Astrocyte of the cerebellum (primary cell): Measurements from ENCODE around the gene ATP11C.

ENCODE experiments used
- DNase-seq: peaks from one replicate; pipeline ENCODE4 v3.0.0-alpha.2; 2011; ENCODE audit warnings: low read depth
- H3K4me3 ChIP-seq: 2 replicates; pipeline ENCODE4 v1.5.1; 2011; ENCODE audit warnings: mild to moderate bottlenecking, low read depth, low read length, moderate library complexity
- in situ Hi-C: cut with HindIII; loops from 2 replicates; pipeline ENCODE4 v1.10.0; 2017; ENCODE audit warnings: low sequenced_read_pairs
- TF ChIP-seq, protein P1 (sequence below): IDR thresholded peaks from 2 replicates; pipeline ENCODE4 v1.5.1; 2012; ENCODE audit warnings: low read length, low read depth, moderate library complexity, mild to moderate bottlenecking; ENCODE audit errors: missing control alignments

Gene ATP11C

DNA sequence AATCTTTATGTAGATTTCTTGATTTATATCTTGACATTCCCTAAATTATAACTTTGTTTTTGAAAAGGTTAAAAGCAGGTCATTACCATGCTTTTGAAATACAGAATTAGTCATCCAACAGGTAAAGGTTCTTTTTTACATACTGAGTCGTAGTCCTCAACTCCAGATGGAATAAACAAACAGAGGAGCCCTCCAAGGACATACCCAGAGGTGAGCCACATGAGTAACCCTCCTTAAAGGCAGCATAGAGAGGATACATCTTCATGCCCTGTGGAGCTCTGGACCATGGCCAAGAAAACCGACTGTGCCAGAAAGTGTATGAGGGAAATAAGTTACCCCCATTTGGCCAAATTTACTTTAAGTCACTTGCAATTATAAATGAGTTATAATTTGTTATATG lies 129.6 kb downstream of the ATP11C start:
- H3K4me3 ChIP-seq, result no peak overlapping the region
- in situ Hi-C loops, result no loop called here
- no peak for DNase-seq
- TF ChIP-seq, protein P1, sequence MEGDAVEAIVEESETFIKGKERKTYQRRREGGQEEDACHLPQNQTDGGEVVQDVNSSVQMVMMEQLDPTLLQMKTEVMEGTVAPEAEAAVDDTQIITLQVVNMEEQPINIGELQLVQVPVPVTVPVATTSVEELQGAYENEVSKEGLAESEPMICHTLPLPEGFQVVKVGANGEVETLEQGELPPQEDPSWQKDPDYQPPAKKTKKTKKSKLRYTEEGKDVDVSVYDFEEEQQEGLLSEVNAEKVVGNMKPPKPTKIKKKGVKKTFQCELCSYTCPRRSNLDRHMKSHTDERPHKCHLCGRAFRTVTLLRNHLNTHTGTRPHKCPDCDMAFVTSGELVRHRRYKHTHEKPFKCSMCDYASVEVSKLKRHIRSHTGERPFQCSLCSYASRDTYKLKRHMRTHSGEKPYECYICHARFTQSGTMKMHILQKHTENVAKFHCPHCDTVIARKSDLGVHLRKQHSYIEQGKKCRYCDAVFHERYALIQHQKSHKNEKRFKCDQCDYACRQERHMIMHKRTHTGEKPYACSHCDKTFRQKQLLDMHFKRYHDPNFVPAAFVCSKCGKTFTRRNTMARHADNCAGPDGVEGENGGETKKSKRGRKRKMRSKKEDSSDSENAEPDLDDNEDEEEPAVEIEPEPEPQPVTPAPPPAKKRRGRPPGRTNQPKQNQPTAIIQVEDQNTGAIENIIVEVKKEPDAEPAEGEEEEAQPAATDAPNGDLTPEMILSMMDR, result no peak

DNA sequence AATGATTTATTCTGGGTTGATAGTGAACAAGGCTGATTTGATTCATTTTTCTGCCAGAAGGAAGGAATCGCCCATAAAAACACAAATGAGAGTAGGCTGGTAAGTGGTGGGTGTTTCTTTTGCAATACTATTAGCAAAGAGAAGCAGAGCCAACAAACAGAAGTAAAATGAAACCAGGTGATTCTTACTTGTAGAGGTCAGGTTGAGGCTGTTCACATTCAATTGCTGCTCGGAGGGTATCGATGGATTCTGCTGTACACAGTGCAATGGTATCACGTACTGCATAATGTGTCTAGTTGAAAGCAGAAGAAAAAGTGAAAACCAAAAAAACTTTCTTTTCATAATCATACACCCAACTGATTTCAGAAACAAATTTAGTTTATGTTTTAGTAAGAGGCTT lies 130.8 kb downstream of the ATP11C start:
- TF ChIP-seq, protein P1, result no peak
- no peak overlapping the region for H3K4me3 ChIP-seq
- DNase-seq, result no peak
- in situ Hi-C loops, result no loop called here

DNA sequence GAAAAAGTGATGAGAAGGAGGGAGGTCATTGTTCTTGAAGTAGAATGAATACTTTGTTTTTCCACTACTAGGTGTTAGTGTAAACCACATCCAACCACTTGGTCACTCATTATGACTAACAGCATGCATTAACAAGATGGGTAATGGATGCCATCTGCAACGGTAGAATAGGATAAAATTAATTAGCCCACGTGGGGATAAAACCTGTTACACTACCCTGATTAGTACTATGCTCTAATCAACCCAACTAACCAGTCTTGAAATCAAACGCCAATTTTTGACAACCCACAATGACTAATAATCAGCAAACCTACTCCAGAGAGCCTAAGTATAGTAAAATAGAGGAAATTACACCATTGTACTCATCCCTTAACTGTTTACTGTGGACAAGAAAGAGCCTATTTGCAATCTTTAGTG lies 131.4 kb downstream of the ATP11C start:
- in situ Hi-C loops, result no loop called here
- TF ChIP-seq, protein P1, result no peak

DNA sequence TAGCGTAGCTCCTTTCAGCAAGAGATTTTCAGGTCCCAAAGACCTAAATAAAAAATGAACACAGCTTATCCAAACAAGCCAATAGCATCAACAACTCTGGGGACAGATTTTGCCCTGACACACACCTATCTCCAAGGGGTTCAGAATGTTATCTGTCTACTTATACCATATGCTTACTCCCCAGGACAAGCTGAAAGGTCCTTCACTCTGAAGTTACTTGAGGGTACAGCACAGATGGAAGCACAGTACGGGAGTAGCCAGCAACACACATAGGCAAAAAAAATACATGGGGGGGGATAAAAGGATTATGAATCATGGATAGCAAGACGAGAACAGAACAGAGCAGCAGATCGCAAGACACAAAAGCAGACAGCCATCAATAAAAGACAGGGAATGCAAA lies 134.2 kb downstream of the ATP11C start:
- DNase-seq, result no peak
- TF ChIP-seq, protein P1, result no peak
- in situ Hi-C loops, result no loop called here
- H3K4me3 ChIP-seq, result no peak overlapping the region

More for the DNA sequence above, 131.4 kb downstream of the ATP11C start:
- DNase-seq, result no peak
- no peak overlapping the region for H3K4me3 ChIP-seq

DNA sequence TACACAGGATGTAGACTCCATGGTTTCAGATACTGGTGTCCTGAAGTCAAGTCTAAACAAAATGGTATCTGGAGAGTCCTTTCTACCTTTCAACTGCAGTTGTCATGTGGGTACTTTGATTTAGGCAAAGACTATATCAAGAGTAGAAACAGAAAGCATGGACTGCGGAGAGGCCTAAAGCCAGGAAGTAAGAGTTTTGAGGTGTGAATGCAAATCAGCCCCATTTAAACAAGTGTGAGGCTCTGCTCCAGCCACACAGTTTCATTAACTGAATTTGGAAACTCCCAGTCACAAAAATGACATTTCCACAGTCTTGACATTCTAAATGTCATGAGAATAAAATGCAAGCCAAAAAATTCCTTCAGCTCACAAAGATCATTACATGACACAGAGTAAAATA lies 137.7 kb downstream of the ATP11C start:
- in situ Hi-C loops, result no loop called here
- no peak overlapping the region for H3K4me3 ChIP-seq
- no peak for DNase-seq
- TF ChIP-seq, protein P1, result no peak

DNA sequence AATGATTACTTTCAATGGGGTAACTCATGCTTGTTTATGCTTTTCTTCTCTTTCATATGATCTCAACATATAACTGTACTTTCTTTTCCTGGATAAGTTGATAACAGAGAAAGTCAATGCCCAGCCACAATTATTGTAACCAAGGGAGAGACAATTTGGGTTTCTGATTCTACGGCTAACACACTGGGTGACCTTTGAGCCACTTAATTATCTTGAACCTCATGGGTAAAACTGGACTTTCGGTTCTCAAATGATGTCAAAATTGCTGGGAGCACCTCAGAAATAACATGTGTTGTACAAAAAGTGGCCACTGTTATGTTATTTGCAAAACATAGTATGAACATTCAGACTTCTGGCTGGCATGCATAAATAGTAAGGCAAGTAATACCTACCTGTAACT lies 145.3 kb downstream of the ATP11C start:
- no peak for DNase-seq
- TF ChIP-seq, protein P1, result no peak
- no peak overlapping the region for H3K4me3 ChIP-seq
- in situ Hi-C loops, result no loop called here

DNA sequence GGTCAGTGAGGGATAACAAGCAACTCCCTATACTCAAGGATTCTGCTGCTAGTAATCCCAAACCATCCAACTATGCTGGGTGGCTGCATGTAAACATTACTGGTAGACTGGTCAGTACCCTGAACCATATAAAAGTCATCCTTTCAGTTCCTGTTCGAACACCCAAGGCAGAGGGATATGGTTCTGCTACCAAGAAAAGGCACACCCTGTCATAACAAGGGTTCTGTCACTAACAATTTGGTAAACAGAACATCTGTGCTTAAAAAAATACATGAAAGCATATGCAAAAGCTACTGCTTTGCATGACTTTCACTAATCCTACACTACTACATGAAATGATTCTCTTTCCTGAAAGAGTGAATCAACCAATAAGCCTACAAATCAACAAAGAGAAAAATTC lies 148.0 kb downstream of the ATP11C start:
- TF ChIP-seq, protein P1, result no peak
- in situ Hi-C loops, result no loop called here
- DNase-seq, result no peak
- no peak overlapping the region for H3K4me3 ChIP-seq
